HEK293 (cell line): Measurements from ENCODE around the gene NT5DC4.

ENCODE experiments used
- CTCF ChIA-PET: fragments of 350-600 bp; formaldehyde crosslinking; extraction: SDS; loops from one replicate; lab custom pipeline; 2021; ENCODE audit warnings: antibody characterized with exemption; lab: Yijun Ruan, JAX
- POLR2A ChIA-PET: fragments of 300-600 bp; formaldehyde crosslinking; extraction: SDS; loops from one replicate; lab custom pipeline; 2020; ENCODE audit warnings: antibody characterized with exemption, inconsistent platforms; lab: Yijun Ruan, JAX
- H3K27ac ChIP-seq: fragments of 200-500 bp; sonication (Bioruptor generic); 2 replicates; pipeline ENCODE4 v1.5.1; 2014; ENCODE audit warnings: low read depth, low read length, control low read depth, inconsistent platforms; ENCODE audit errors: extremely low read depth
- H3K36me3 ChIP-seq, 2 experiments: fragments of 200-500 bp in 1 of 2; sonication (Bioruptor generic) in 1 of 2; 1 replicate in 1 of 2; 2 replicates in 1 of 2; pipeline ENCODE4 v1.5.1; 2014 to 2017; ENCODE audit warnings: inconsistent platforms in 2 of 2, low read length in 2 of 2; ENCODE audit not compliant: control insufficient read depth in 2 of 2, insufficient read depth in 1 of 2
- H3K4me1 ChIP-seq: fragments of 200-500 bp; sonication (Bioruptor generic); 2 replicates; pipeline ENCODE4 v1.5.1; 2014; ENCODE audit warnings: mild to moderate bottlenecking, low read length, inconsistent platforms; ENCODE audit not compliant: control insufficient read depth, insufficient read depth
- H3K4me3 ChIP-seq: 2 replicates; pipeline ENCODE4 v1.5.1; 2011; ENCODE audit warnings: low read depth, mild to moderate bottlenecking, control low read depth, low read length, moderate library complexity
- H3K9me3 ChIP-seq: fragments of 200-500 bp; sonication (Bioruptor generic); 2 replicates; pipeline ENCODE4 v1.5.1; 2014; ENCODE audit warnings: low read depth, low read length, inconsistent platforms; ENCODE audit not compliant: control insufficient read depth, insufficient read depth
- KLF1 ChIP-seq: fragments of 450-650 bp; formaldehyde crosslinking; IDR thresholded peaks from 2 replicates; pipeline ENCODE4 v1.5.1; 2016; ENCODE audit warnings: missing biosample characterization, missing genetic modification characterization
- ZBTB48 ChIP-seq: fragments of 450-650 bp; formaldehyde crosslinking; IDR thresholded peaks from 2 replicates; pipeline ENCODE4 v1.5.1; 2016; ENCODE audit warnings: missing biosample characterization, missing genetic modification characterization
- ZBTB7A ChIP-seq: fragments of 450-650 bp; formaldehyde crosslinking; IDR thresholded peaks from 2 replicates; pipeline ENCODE4 v1.5.1; 2016; ENCODE audit warnings: low read depth, missing biosample characterization, missing genetic modification characterization
- ZNF10 ChIP-seq: fragments of 450-650 bp; formaldehyde crosslinking; IDR thresholded peaks from 2 replicates; pipeline ENCODE4 v1.5.1; 2017; ENCODE audit warnings: missing biosample characterization, missing genetic modification characterization
- ZNF48 ChIP-seq: fragments of 450-650 bp; formaldehyde crosslinking; IDR thresholded peaks from 2 replicates; pipeline ENCODE4 v1.5.1; 2016; ENCODE audit warnings: missing biosample characterization, missing genetic modification characterization
- ZNF654 ChIP-seq: fragments of 450-650 bp; formaldehyde crosslinking; IDR thresholded peaks from 2 replicates; pipeline ENCODE4 v1.5.1; 2016; ENCODE audit warnings: low read depth, missing biosample characterization, missing genetic modification characterization
- ZNF660 ChIP-seq: fragments of 450-650 bp; IDR thresholded peaks from 2 replicates; pipeline ENCODE4 v1.5.1; 2018; ENCODE audit warnings: missing biosample characterization, mild to moderate bottlenecking, missing genetic modification characterization
- ZNF837 ChIP-seq: fragments of 450-650 bp; formaldehyde crosslinking; IDR thresholded peaks from 2 replicates; pipeline ENCODE4 v1.5.1; 2016; ENCODE audit warnings: missing biosample characterization, missing genetic modification characterization
- TF ChIP-seq, protein P1 (sequence below): fragments of 450-650 bp; formaldehyde crosslinking; IDR thresholded peaks from 2 replicates; pipeline ENCODE4 v1.5.1; 2016; ENCODE audit warnings: missing biosample characterization, missing genetic modification characterization
- TF ChIP-seq, protein P2 (sequence below): fragments of 450-650 bp; formaldehyde crosslinking; IDR thresholded peaks from 2 replicates; pipeline ENCODE4 v1.5.1; 2017; ENCODE audit warnings: missing biosample characterization, missing genetic modification characterization
- TF ChIP-seq, protein P3 (sequence below): fragments of 450-650 bp; formaldehyde crosslinking; IDR thresholded peaks from 2 replicates; pipeline ENCODE4 v1.5.1; 2016; ENCODE audit warnings: missing biosample characterization, missing genetic modification characterization

NT5DC4 gene

DNA sequence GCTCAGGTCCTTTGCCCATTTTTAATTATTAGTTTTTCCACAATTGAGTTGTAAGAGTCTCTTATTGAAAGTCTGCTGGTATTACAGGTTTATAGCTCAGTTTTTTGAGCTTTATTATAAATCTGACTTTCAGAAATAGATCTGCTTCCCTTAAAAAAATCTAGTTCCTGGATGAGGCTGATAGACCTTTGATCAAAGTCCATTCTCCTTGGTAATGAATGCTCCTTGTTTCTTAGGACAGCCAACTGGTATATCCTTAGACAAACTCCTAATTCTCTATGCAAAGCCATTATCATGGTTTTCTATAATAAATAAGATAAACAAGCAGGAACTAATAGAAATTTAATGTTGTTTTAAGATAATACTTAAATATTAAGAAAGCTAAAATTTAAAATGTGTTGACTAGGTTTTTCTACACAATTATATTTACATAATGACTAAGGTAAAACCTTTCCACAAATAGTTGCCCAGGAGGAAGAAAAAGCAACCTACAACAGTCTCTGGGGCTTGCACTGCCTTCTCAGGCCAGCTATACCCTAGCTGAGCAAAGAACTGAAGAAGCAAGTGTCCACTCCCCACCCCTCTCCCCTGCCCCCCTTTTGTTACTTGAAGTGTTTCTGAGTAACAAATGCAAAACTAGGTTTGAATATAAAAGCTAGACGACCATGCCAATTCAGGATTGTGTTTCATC, 16.9 kb downstream of the NT5DC4 start:
- POLR2A ChIA-PET = no interaction called here
- Histone ChIP-seq H3K27ac (no peak overlapping the region), H3K9me3 (no peaks in the 10 kb centered on the region), H3K36me3 (peaks cover 35 to 54% of the 10 kb centered on the region in 2 experiments), H3K4me1 (no peaks in the 10 kb centered on the region), H3K4me3 (no peak overlapping the region)
- CTCF ChIA-PET = interaction anchor here (0.6 to 6.1 kb wide), 4 partner anchors 11 to 204 kb away, joined by 5 to 48 read pairs (median 23); no protein-coding TSS in a partner anchor
- no peak for TF ChIP-seq ZNF837 (tag by site-specific recombination)

DNA sequence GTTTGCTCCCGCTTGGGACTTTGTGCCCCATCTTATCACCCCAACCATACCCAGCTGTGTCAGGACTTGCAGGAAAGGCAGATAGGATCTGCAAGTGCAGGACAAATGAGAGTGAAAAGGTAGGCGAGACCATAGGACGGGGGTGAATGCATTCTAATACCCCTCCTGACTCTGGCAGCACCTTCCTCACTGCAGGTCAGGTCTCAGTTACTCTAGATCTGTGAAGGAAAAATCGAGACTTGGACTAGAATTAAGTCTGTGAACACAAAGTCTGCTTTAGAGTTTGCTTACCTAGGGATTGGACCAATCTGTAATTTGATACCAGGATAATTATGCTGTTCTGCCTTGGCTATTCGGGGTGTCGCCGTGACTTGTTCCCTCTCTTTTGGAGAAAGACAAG, 19.7 kb downstream of the NT5DC4 start:
- H3K9me3 ChIP-seq = no peaks in the 10 kb centered on the region
- no peaks in the 10 kb centered on the region for H3K4me1 ChIP-seq
- H3K36me3 ChIP-seq = peaks cover 45 to 77% of the 10 kb centered on the region in 2 experiments
- TF ChIP-seq ZNF48 = no peak
- TF ChIP-seq, protein P1, sequence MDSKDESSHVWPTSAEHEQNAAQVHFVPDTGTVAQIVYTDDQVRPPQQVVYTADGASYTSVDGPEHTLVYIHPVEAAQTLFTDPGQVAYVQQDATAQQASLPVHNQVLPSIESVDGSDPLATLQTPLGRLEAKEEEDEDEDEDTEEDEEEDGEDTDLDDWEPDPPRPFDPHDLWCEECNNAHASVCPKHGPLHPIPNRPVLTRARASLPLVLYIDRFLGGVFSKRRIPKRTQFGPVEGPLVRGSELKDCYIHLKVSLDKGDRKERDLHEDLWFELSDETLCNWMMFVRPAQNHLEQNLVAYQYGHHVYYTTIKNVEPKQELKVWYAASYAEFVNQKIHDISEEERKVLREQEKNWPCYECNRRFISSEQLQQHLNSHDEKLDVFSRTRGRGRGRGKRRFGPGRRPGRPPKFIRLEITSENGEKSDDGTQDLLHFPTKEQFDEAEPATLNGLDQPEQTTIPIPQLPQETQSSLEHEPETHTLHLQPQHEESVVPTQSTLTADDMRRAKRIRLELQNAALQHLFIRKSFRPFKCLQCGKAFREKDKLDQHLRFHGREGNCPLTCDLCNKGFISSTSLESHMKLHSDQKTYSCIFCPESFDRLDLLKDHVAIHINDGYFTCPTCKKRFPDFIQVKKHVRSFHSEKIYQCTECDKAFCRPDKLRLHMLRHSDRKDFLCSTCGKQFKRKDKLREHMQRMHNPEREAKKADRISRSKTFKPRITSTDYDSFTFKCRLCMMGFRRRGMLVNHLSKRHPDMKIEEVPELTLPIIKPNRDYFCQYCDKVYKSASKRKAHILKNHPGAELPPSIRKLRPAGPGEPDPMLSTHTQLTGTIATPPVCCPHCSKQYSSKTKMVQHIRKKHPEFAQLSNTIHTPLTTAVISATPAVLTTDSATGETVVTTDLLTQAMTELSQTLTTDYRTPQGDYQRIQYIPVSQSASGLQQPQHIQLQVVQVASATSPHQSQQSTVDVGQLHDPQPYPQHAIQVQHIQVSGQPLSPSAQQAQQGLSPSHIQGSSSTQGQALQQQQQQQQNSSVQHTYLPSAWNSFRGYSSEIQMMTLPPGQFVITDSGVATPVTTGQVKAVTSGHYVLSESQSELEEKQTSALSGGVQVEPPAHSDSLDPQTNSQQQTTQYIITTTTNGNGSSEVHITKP (tag by site-specific recombination) = peak; percentile 21; the same call in 1 of the 2 replicates
- no peak overlapping the region for H3K27ac ChIP-seq
- ChIA-PET POLR2A (interaction anchor here (0.7 kb wide), 1 partner anchor 123 kb away, joined by 4 read pairs; no protein-coding TSS in a partner anchor), CTCF (interaction anchor here (1.1 to 6.1 kb wide), 5 partner anchors 9 to 200 kb away, joined by 3 to 48 read pairs (median 9); no protein-coding TSS in a partner anchor)
- no peak overlapping the region for H3K4me3 ChIP-seq

DNA sequence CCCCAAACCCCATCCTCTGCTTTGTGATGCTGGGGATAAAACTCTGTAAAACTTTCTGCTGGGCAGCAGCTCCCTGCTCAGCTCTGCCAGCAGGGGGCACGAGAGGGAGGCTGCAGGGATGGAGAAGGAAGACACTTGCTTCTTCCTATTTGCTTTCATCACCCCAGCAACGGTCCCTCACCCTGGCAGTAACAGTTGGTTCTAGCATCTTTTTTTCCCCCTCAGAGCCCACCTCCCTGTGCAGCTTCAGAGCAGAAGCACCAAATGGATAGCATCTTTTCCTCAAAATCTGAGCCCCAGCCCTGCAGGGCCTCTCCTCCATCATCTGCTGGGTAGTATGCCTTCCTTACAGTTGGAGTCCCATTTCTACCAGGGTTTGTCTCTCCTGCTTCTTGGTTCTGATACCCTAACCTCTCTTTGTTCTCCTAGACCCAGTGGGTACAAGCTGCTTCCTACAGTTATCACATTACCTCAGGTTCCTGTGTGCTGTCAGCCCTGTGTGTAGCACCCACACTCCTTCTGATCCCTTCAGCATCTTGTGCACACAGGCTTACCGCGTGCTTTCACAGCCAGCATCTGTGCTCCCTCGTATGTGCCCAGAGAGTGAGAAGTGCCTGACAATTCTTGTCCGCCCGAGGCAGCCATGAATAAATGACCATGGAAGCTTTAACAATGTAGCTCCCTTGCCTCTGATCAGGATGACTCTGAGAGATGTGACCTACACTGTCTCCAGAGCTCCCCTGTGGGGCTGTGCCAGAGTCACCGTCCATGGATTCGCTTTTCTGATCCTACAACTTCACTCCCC, 29.1 kb downstream of the NT5DC4 start:
- Histone ChIP-seq H3K36me3 (peaks cover 31 to 58% of the 10 kb centered on the region in 2 experiments), H3K27ac (no peak overlapping the region), H3K9me3 (no peaks in the 10 kb centered on the region), H3K4me3 (no peak overlapping the region), H3K4me1 (peaks cover 16% of the 10 kb centered on the region)
- ChIA-PET POLR2A (interaction anchor here (1.6 to 1.8 kb wide), 2 partner anchors 135 to 192 kb away, joined by 3 to 7 read pairs; no protein-coding TSS in a partner anchor), CTCF (interaction anchor here (0.6 to 7.9 kb wide), 47 partner anchors 10 to 927 kb away, joined by 3 to 177 read pairs (median 4); partner anchors contain the start of genes CKAP2L, IL1A and IL37)
- peak; percentile 45; the same call in 1 of the 2 replicates for TF ChIP-seq ZBTB48 (tag by site-specific recombination)
- TF ChIP-seq ZNF660 (tag by site-specific recombination) = peak; percentile 38; the same call in 1 of the 2 replicates
- TF ChIP-seq, protein P2, sequence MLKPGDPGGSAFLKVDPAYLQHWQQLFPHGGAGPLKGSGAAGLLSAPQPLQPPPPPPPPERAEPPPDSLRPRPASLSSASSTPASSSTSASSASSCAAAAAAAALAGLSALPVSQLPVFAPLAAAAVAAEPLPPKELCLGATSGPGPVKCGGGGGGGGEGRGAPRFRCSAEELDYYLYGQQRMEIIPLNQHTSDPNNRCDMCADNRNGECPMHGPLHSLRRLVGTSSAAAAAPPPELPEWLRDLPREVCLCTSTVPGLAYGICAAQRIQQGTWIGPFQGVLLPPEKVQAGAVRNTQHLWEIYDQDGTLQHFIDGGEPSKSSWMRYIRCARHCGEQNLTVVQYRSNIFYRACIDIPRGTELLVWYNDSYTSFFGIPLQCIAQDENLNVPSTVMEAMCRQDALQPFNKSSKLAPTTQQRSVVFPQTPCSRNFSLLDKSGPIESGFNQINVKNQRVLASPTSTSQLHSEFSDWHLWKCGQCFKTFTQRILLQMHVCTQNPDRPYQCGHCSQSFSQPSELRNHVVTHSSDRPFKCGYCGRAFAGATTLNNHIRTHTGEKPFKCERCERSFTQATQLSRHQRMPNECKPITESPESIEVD (tag by site-specific recombination) = no peak
- TF ChIP-seq KLF1 (tag by site-specific recombination) = no peak
- peak; percentile 61 for TF ChIP-seq ZNF654 (tag by site-specific recombination)
- TF ChIP-seq ZBTB7A = no peak
- TF ChIP-seq ZNF10 = no peak
- TF ChIP-seq, protein P3, sequence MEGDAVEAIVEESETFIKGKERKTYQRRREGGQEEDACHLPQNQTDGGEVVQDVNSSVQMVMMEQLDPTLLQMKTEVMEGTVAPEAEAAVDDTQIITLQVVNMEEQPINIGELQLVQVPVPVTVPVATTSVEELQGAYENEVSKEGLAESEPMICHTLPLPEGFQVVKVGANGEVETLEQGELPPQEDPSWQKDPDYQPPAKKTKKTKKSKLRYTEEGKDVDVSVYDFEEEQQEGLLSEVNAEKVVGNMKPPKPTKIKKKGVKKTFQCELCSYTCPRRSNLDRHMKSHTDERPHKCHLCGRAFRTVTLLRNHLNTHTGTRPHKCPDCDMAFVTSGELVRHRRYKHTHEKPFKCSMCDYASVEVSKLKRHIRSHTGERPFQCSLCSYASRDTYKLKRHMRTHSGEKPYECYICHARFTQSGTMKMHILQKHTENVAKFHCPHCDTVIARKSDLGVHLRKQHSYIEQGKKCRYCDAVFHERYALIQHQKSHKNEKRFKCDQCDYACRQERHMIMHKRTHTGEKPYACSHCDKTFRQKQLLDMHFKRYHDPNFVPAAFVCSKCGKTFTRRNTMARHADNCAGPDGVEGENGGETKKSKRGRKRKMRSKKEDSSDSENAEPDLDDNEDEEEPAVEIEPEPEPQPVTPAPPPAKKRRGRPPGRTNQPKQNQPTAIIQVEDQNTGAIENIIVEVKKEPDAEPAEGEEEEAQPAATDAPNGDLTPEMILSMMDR (tag by site-specific recombination) = peak; percentile 73
